Body of pancreas (tissue), 4 donors: ENCODE data around the gene ELANE. TPM values are rescaled to one million over a fixed set of nuclear protein-coding genes. Genes with fewer than 3 reads are reported as not detected.

Source experiments
- ATAC-seq: fragments of 150-250 bp; one replicate; pipeline ENCODE4 v1.9.1; 2016
- DNase-seq, 4 donors: peaks; one replicate each; pipeline ENCODE4 v3.0.0-alpha.2; 2019
- H3K27ac ChIP-seq, 4 donors: fragments of 200-600 bp; sonication (generic); 1 replicate in 3 of 4; 2 replicates in 1 of 4; pipeline versions ENCODE4 v1.5.1 to v1.6.1; 2016 to 2019; ENCODE audit warnings: mild to moderate bottlenecking in 1 of 4, mixed read lengths in 1 of 4, moderate library complexity in 1 of 4
- H3K27me3 ChIP-seq, 2 donors: fragments of 200-600 bp; sonication (generic); one replicate each; pipeline ENCODE4 v1.6.0; 2016; ENCODE audit warnings: mild to moderate bottlenecking in 1 of 2
- H3K36me3 ChIP-seq, 2 donors: fragments of 200-600 bp; sonication (generic); replicated peaks in 1 of 2; 2 replicates each; pipeline ENCODE4 v1.5.1; 2016; ENCODE audit warnings: low read depth in 2 of 2; ENCODE audit not compliant: insufficient read depth in 1 of 2
- H3K4me1 ChIP-seq: fragments of 200-600 bp; sonication (generic); one replicate; pipeline ENCODE4 v1.6.0; 2016
- H3K4me3 ChIP-seq, 2 donors: fragments of 200-600 bp; sonication (generic); 1 replicate in 1 of 2; 2 replicates in 1 of 2; pipeline ENCODE4 v1.5.1; 2016 to 2019
- H3K9me3 ChIP-seq, 3 donors: fragments of 200-600 bp; sonication (generic); 1 replicate in 2 of 3; 2 replicates in 1 of 3; pipeline ENCODE4 v1.5.1; 2016
- CTCF ChIP-seq, 7 experiments: fragments of 450-650 bp in 4 of 7; fragments of 200-600 bp in 3 of 7; sonication (generic) in 3 of 7; IDR thresholded peaks; one replicate each; pipeline ENCODE4 v1.5.1; 2016 to 2019; ENCODE audit warnings: antibody characterized with exemption in 7 of 7
- POLR2A ChIP-seq, 3 donors: fragments of 450-650 bp; IDR thresholded peaks; one replicate each; pipeline ENCODE4 v1.6.1; 2016; ENCODE audit warnings: antibody characterized with exemption in 3 of 3, mild to moderate bottlenecking in 2 of 3
- WGBS, 2 donors: methylation state at CpG; one replicate each; pipeline ENCODE4 v1.1.5; 2017; 5-methylcytosine and 5-hydroxymethylcytosine counted together
- intact Hi-C: fragments of 100-400 bp; cut with DNase I; formaldehyde crosslinking; loops from one replicate; pipeline ENCODE4 v1.15.1; 2023
- total RNA-seq, 2 donors: library from RNA; depleted of rRNA; stranded (reverse); fragments of >200 nt; gene quantifications; one replicate each; pipeline ENCODE4 v1.1.0, GENCODE V29; 2016

The ELANE gene
- total RNA-seq, 2 donors from 2014 or later: not detected

DNA sequence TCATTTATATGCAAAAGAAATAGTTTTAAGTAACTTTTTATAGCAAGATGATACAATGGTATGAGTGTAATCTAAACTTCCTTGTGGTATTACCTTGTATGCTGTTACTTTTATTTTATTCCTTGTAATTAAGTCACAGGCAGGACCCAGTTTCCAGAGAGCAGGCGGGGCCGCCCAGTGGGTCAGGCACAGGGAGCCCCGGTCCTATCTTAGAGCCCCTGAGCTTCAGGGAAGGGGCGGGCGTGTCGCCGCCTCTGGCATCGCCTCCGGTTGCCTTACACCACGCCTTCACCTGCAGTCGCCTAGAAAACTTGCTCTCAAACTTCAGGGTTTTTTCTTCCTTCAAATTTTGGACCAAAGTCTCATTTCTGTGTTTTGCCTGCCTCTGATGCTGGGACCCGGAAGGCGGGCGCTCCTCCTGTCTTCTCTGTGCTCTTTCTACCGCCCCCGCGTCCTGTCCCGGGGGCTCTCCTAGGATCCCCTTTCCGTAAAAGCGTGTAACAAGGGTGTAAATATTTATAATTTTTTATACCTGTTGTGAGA is 40.5 kb upstream of the ELANE start:
- DNase-seq: no peak
- no peaks in the 10 kb centered on the region for H3K27me3 ChIP-seq
- peaks cover 30 to 40% of the 10 kb centered on the region in 2 donors for H3K36me3 ChIP-seq

GRCh38 chr19:812049-812746 is 39.9 kb upstream of the ELANE start:
- intact Hi-C loops: no loop called here
- Histone ChIP-seq H3K9me3 (no peaks in the 10 kb centered on the region), H3K36me3 (peaks cover 24 to 34% of the 10 kb centered on the region in 2 donors), H3K27ac (no peak overlapping the region), H3K4me3 (no peak overlapping the region), H3K4me1 (no peaks in the 10 kb centered on the region), H3K27me3 (no peaks in the 10 kb centered on the region)
- ATAC-seq (no peak), DNase-seq (no peak)
- TF ChIP-seq CTCF (IDR thresholded peaks at IDR 0.05) (no peak), POLR2A (IDR thresholded peaks at IDR 0.05) (no peak)
- WGBS, 2 donors: 92% methylated on average over 31 to 61 of the region's 80 CpGs

More for the DNA sequence above, 40.5 kb upstream of the ELANE start:
- no peak for TF ChIP-seq POLR2A (IDR thresholded peaks at IDR 0.05)
- no peak for TF ChIP-seq CTCF (IDR thresholded peaks at IDR 0.05)
- intact Hi-C loops: no loop called here
- no peak for ATAC-seq
- WGBS, 2 donors: 93 to 98% methylated on average over 20 of the region's 20 CpGs
- no peak overlapping the region for H3K27ac ChIP-seq
- no peaks in the 10 kb centered on the region for H3K9me3 ChIP-seq
- H3K4me1 ChIP-seq: no peaks in the 10 kb centered on the region
- H3K4me3 ChIP-seq: no peak overlapping the region

- H3K4me3 ChIP-seq: no peak overlapping the region
- whole genome bisulfite sequencing, 2 donors: 87 to 100% methylated on average over 1 to 9 of the region's 72 CpGs
- no peak overlapping the region for H3K27ac ChIP-seq
- no peaks in the 10 kb centered on the region for H3K27me3 ChIP-seq
- peaks cover 18 to 29% of the 10 kb centered on the region in 2 donors for H3K36me3 ChIP-seq
- intact Hi-C loops: no loop called here
- TF ChIP-seq POLR2A (IDR thresholded peaks at IDR 0.05) (no peak), CTCF (IDR thresholded peaks at IDR 0.05) (no peak)
- no peaks in the 10 kb centered on the region for H3K4me1 ChIP-seq
- no peaks in the 10 kb centered on the region for H3K9me3 ChIP-seq
- DNase-seq (no peak), ATAC-seq (no peak)
Observed at GRCh38 chr19:812747-813218, 39.3 kb upstream of the ELANE start.

- DNase-seq (no peak), ATAC-seq (no peak)
- Histone ChIP-seq H3K4me3 (no peak overlapping the region), H3K9me3 (no peaks in the 10 kb centered on the region), H3K27ac (no peak overlapping the region), H3K27me3 (no peaks in the 10 kb centered on the region), H3K4me1 (no peaks in the 10 kb centered on the region), H3K36me3 (peaks cover 11 to 24% of the 10 kb centered on the region in 2 donors)
- intact Hi-C loops: no loop called here
- 93 to 97% methylated on average over 23 to 50 of the region's 87 CpGs for WGBS, 2 donors
- TF ChIP-seq CTCF (IDR thresholded peaks at IDR 0.05) (no peak), POLR2A (IDR thresholded peaks at IDR 0.05) (no peak)
Observed at GRCh38 chr19:813219-814151, 38.6 kb upstream of the ELANE start.
